ENCODE results near the gene NUB1.

Gene NUB1

GRCh38 chr7:151404216-151405011 lies 62.8 kb downstream of the NUB1 start:
- peak; percentile 62 for DNase-seq (ENCODE audit: low spot score)

DNA sequence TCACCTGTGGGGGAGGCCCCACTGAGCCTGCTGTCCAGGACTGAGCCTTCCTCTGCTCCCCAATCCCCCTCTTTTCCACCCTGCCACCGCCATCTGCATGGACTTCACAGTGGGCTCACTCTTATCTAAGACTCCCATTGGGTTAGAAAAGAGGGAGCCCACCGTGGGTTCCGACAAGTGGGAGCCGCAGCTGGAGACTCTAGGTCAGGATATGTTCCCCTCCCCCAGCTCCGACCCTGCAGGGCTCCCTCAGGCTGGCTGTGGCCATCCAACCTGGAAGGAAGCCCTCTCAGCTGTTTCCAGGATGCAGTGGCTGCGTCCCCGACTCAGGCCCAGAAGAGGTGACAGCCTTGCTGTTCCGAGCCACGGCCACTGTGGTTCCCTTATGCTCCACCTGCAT lies 63.4 kb downstream of the NUB1 start:
- DNase-seq (ENCODE audit: low spot score), result no peak

- no peak for DNase-seq (ENCODE audit: low spot score)
Observed at GRCh38 chr7:151405588-151405987, 64.0 kb downstream of the NUB1 start.

- no peak for DNase-seq (ENCODE audit: low spot score)
Observed at GRCh38 chr7:151406051-151406875, 64.7 kb downstream of the NUB1 start.

- no peak for DNase-seq (ENCODE audit: low spot score)
Observed at GRCh38 chr7:151406886-151407583, 65.4 kb downstream of the NUB1 start.

DNA sequence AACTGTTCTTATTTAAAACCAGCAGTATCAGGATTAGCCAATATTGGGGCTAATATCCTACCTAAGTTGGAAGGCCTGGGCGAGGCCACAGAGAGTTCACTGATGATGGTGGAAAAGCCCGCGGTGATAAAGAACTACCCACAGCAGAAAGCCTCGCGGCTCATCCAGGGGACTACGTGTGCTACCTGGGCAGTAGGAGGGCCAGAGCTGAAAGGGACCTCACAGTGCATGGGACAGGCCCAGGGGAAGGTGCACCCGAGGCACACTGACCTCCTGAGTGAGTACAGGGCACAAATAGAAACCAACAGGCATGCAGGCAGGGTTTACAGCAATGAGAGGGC lies 66.9 kb downstream of the NUB1 start:
- DNase-seq (ENCODE audit: low spot score), result no peak

DNA sequence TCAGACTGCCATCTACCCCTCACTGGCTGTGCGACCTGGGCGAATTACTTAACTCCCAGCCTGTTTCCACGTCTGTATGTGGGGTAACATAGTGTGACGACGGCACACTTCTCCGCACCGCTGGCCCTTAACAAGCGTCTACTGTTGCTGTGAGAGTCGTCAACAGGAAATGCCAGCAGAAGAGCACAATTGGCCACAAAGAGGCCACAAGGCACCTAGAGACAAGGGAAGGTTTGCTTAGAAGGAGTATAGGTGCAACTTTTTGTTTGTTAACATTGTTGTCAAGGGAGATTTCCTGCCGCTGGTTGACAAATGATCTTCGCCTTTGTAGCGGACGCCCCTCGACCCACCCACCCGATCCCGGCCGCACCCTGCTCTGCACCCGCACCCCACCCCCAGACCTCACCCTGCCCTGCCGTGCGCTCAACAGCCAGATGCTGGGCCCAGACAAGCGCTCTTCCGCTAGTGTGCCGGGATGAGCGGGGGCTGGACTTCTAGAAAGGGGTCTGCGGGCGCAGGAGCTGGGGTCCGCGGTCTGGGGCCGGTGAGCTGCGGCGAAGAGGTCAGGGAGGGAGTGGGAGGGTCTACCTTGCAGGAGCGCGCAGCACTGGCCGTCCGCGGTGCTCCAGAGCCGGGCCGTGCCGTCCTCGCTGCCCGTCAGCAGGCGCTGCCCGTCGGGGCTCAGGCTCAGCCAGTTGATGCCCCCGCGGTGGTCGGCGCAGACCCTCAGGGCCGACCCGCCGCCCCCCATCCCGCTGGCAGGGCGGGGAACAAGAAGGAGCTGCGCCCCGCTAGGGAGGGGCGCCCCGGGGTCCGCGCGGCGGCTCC lies 67.4 kb downstream of the NUB1 start:
- DNase-seq (ENCODE audit: low spot score), result no peak

- DNase-seq (ENCODE audit: low spot score), result no peak
Observed at GRCh38 chr7:151409667-151410404, 68.2 kb downstream of the NUB1 start, which contains the start of gene WDR86. Gene WDR86, minus strand, starts transcription at chr7:151410038. Its CDS starts 449 bp downstream, at chr7:151409589.

DNA sequence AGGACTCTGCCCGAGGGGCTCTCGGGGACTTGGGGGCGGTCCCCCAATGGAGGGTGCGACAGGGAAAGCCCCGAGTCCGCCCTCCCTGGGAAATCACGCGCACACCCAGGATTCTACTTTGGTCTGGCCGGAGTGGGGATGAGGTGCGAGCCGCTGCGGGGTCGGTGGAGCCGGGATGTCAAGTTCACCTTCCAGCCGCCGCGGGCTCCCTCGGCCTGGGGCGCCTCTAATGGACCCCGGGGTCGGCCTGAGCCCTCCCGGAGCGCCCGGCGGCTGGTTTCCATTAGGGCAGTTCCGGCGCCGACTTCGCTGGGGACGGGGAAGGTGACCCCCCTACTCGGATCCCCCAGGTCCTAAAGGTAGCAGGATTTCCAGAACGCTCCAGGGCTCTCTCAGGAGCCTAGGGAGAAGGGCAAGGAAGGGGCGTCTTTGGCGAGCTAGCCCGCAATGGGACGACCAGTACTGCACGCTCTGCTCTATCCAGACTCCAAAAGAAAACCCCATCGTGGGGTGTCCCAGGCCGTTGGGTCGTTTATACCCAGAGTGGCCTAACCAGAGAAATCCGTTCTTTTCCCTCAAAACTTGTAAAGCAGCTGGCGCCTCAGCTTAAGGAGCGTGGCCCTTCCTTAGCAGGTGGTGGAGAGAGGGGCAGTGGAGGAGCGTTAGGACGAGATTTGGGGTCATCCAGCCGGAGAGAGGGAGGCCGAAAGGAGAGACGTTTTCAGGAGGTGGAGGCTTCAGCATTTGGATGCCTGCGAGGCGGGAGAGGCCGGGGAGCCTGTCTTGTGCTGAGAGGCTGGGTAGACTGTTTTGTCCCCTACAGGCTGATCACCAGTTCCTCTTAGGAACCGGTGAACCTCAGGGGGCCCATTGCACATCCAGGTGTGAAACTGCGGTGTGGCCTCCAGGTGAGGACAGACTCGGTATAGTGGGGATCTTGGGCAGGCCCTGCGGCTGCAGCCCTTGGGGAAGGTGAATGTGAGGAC lies 69.1 kb downstream of the NUB1 start:
- DNase-seq (ENCODE audit: low spot score), result no peak

DNA sequence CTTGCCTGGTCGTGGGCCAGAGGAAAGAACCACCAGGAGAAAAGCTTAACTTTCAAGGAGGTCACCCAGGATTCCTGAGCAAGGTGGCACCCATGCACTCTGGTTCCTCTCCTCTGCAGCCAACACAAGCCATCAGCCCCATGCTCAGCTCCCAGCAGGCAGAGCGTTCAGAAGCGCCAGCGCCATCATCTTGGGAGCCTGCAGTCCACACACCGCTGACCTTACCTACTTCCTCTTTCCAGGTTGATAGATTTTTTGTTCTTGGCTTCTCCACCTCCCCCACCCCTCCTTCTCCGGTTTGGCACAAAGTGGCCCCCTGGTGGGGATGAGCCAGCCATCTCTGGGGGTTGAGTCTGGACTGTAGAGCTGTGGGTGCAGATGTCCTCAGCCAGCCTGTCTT lies 69.9 kb downstream of the NUB1 start:
- no peak for DNase-seq (ENCODE audit: low spot score)

- no peak for DNase-seq (ENCODE audit: low spot score)
Observed at GRCh38 chr7:151412318-151412717, 70.7 kb downstream of the NUB1 start.

GRCh38 chr7:151413241-151413640 lies 71.6 kb downstream of the NUB1 start:
- DNase-seq (ENCODE audit: low spot score), result no peak

DNA sequence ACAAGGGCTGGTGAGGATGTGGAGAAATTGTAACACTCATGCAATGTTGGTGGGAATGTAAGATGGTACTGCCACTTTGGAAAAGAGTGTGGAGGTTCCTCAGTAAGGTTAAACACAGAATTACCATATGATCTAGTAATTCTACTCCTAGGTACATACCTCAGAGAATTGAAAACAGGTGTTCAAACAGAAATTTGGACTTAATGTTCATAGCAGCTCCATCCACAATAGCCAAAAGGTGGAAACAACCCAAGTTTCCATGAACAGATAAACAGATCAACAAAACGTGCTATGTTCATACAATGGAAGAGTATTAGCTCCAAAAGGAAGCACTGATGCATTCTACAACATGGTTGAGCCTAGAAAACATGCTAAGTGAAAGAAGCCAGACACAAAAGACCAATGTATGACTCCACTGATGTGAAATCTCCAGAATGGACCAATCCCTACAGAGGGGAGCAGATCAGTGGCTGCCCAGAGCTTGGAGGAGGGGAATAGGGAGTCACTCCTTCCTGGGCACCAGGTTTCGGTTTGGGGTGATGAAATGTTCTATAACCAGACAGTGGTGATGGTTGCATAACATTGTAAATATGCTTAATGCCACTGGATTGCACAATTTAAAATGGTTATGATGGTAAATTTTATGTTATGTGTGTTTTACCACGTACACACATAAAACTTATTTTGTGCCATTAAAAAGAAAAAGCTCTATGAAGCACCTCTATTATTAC lies 73.9 kb downstream of the NUB1 start:
- no peak for DNase-seq (ENCODE audit: low spot score)

DNA sequence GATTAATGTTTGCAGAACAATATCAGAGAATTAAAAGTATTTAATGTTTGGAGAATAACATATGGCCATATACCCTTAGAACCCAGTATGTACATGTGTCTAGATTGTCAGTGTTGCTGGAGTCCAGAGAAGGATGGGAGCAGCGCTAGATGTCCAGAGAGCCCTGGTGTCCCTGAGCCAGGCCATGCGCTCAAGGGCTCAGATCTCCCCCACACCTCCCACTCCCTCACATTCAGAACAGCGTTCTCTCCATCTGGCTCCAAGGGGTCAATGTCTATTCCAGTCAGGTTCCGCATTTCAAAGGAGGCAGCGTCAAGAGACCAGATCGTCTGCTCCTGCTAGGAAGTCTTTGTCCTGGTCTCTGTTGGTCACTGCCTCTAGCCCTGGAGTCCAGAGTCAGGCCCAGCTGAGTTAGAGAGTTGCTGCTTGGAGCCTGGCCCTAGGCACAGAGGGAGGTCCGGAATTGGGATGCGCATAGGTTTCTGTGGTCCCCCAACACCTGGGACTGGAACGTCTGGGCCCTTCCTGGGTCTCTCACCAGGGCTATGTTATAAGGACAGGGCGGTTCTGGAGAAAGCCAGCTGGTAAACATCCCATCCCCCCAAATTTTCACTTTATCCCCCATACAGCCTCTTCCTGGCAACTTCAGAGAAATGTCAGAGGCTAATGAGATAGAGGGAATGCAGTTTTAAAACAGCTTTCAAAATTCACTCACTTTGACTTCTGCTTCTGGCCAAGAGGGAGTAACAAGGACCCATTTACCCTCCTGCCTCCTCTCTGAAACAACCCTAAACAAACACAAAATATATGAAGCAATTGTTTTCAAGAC lies 74.7 kb downstream of the NUB1 start:
- no peak for DNase-seq (ENCODE audit: low spot score)

DNA sequence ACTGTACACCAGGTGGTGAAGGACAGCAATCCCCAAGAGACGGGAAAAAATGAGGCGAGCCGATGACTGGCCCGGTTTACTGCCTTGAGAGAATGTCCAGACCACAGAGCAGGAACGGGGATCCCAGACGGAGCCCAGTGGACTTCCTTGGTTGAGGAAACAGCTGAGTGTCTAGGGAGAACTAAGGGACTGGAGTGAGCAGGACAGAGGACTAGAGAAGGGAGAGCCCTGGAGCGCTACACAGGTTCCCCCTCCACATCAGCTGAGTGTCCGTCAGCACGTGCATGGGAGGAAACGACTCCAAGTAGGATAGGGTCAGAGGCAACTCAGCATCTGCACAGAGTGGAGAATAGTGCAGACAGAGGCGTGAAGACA lies 75.3 kb downstream of the NUB1 start:
- DNase-seq (ENCODE audit: low spot score), result no peak

DNA sequence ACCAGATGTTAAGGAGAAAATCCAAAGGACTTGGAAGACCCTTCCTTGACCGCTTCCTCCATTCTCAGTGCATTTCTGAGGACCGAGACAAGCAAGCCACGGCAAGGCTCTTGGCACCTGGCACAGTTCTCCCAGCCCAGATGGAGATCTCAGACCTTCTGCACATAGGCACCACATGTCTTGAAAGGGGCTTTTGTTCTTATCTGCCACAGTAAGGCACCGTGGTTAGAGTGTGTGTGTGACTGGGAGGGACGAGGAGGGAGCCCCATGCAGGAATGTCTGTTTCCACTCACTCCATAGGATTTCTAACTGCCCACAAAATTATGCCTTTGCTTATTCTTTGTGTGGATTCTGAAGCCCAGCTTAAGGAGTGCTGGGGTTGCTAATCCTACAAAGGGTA lies 78.5 kb downstream of the NUB1 start:
- DNase-seq (ENCODE audit: low spot score), result no peak

DNA sequence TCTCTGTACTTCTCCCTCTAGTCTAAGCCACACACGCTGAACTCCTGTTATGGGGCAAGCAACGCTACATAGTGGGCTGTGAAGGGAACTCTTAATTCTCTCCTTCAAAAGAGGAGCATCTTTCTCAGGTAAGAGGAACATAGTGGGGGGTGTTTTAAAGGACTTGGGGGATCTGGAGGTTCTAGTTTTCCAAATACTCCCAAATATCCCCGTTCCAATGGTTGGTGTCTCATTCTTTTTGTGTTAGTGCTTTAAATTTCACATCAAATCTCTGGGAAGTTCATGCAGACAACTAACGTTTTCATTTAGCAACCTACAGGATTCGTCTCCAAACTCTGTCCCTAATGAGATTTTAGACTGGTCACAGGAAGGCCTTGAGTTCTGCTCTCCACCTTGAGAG lies 80.6 kb downstream of the NUB1 start:
- no peak for DNase-seq (ENCODE audit: low spot score)

GRCh38 chr7:151423226-151423625 lies 81.6 kb downstream of the NUB1 start:
- DNase-seq (ENCODE audit: low spot score), result no peak

Data from AG08395 (cell line).